DND-41 (cell line): Measurements from ENCODE around the gene CEMIP.

Experiments
- ATAC-seq: fragments of 200-7000 bp; cut with Tn5 transposase; 3 replicates; pipeline ENCODE4 v1.9.1; 2021; ENCODE audit warnings: low read depth; ENCODE audit not compliant: insufficient read depth
- DNase-seq: peaks from one replicate; pipeline ENCODE4 v3.0.0-alpha.2; 2020
- H2AFZ ChIP-seq: 2 replicates; pipeline ENCODE4 v1.6.0; 2012; ENCODE audit warnings: low read depth, low read length
- H3K27ac ChIP-seq: 2 replicates; pipeline ENCODE4 v1.5.1; 2012; ENCODE audit warnings: low read length, inconsistent platforms
- H3K27me3 ChIP-seq: fragments of 200-600 bp; sonication (generic); 2 replicates; pipeline ENCODE4 v1.6.0; 2012; ENCODE audit warnings: low read length, mild to moderate bottlenecking, inconsistent platforms; ENCODE audit not compliant: insufficient read depth, poor library complexity
- H3K36me3 ChIP-seq: 2 replicates; pipeline ENCODE4 v1.5.1; 2012; ENCODE audit warnings: low read length, inconsistent platforms; ENCODE audit not compliant: insufficient read depth
- H3K4me1 ChIP-seq: 2 replicates; pipeline ENCODE4 v1.5.1; 2012; ENCODE audit warnings: mild to moderate bottlenecking, low read length; ENCODE audit not compliant: insufficient read depth
- H3K4me2 ChIP-seq: 2 replicates; pipeline ENCODE4 v1.6.0; 2012; ENCODE audit warnings: mild to moderate bottlenecking, moderate library complexity, low read length, inconsistent platforms; ENCODE audit not compliant: insufficient read depth
- H3K4me3 ChIP-seq, 2 experiments: fragments of 200-600 bp in 1 of 2; shearing (Covaris generic) in 1 of 2; 2 replicates each; pipeline ENCODE4 v1.5.1; 2012 to 2016; ENCODE audit warnings: inconsistent platforms in 2 of 2, low read length in 2 of 2, mild to moderate bottlenecking in 2 of 2, low read depth in 1 of 2, moderate library complexity in 1 of 2
- H3K79me2 ChIP-seq: 2 replicates; pipeline ENCODE4 v1.6.0; 2012; ENCODE audit warnings: low read length, inconsistent platforms; ENCODE audit not compliant: insufficient read depth
- H3K9ac ChIP-seq: 2 replicates; pipeline ENCODE4 v1.6.0; 2012; ENCODE audit warnings: low read depth, mild to moderate bottlenecking, inconsistent platforms, low read length, moderate library complexity
- H3K9me3 ChIP-seq: 2 replicates; pipeline ENCODE4 v1.5.1; 2012; ENCODE audit warnings: low read length, moderate library complexity, mild to moderate bottlenecking, inconsistent platforms; ENCODE audit not compliant: insufficient read depth, severe bottlenecking
- H4K20me1 ChIP-seq: 2 replicates; pipeline ENCODE4 v1.6.0; 2012; ENCODE audit warnings: low read length; ENCODE audit not compliant: insufficient read depth
- EZH2 ChIP-seq: IDR thresholded peaks from 3 replicates; pipeline ENCODE4 v1.6.1; 2012; ENCODE audit warnings: borderline replicate concordance, low read depth, mild to moderate bottlenecking, moderate library complexity, low read length, inconsistent platforms; ENCODE audit not compliant: severe bottlenecking
- TF ChIP-seq, protein P1 (sequence below): IDR thresholded peaks from 2 replicates; pipeline ENCODE4 v1.5.1; 2012; ENCODE audit warnings: borderline replicate concordance, low read length, moderate library complexity, mild to moderate bottlenecking; ENCODE audit not compliant: poor library complexity, severe bottlenecking; ENCODE audit errors: extremely low read depth

CEMIP gene

DNA sequence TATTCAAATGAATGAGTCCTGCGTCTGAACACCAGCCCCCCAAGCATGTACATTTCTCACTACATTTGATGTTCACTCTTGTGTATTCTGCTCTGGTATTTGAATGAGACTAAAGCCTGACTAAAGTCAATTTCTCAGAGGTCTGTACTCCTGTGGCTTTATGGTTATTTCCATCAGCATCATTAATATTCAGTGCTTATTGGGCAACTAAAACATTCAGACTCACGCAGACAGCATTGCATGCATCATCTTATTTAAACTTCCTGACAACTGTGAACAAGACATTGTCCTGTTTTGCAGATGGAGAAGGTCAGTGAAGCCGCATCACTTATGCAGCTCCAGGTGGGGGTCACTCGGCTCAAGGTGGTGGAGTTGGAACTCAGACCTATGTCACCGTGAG, 11.1 kb downstream of the CEMIP start:
- Histone ChIP-seq H3K9me3 (no peaks in the 10 kb centered on the region), H2AFZ (no peak overlapping the region), H3K4me2 (no peak overlapping the region), H3K4me3 (no peak overlapping the region), H4K20me1 (no peaks in the 10 kb centered on the region), H3K4me1 (no peaks in the 10 kb centered on the region), H3K79me2 (no peaks in the 10 kb centered on the region), H3K9ac (no peak overlapping the region), H3K36me3 (no peaks in the 10 kb centered on the region), H3K27ac (no peak overlapping the region), H3K27me3 (peaks cover 15% of the 10 kb centered on the region)
- ATAC-seq (no peak), DNase-seq (no peak)
- TF ChIP-seq, protein P1, sequence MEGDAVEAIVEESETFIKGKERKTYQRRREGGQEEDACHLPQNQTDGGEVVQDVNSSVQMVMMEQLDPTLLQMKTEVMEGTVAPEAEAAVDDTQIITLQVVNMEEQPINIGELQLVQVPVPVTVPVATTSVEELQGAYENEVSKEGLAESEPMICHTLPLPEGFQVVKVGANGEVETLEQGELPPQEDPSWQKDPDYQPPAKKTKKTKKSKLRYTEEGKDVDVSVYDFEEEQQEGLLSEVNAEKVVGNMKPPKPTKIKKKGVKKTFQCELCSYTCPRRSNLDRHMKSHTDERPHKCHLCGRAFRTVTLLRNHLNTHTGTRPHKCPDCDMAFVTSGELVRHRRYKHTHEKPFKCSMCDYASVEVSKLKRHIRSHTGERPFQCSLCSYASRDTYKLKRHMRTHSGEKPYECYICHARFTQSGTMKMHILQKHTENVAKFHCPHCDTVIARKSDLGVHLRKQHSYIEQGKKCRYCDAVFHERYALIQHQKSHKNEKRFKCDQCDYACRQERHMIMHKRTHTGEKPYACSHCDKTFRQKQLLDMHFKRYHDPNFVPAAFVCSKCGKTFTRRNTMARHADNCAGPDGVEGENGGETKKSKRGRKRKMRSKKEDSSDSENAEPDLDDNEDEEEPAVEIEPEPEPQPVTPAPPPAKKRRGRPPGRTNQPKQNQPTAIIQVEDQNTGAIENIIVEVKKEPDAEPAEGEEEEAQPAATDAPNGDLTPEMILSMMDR, result no peak
- no peak for TF ChIP-seq EZH2

DNA sequence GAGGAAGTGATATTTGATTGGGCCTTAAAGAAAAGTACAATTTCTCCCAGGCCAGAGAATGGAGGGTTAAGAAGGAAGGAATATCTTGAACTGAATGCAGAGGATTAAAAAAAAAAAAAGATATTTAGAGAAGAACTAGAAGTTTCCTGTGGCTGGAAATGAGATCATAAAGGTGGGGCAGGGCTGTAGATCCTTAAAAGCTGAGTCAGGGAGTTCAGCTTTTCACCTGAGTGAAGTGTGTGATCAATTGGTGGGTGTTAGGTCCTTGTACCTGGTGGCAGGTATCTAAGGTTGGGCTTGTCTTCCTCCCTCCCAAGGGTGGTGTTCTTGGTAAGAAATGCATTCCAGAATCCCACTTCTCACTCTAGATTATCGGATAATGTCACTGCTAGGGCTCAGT, 11.8 kb downstream of the CEMIP start:
- Histone ChIP-seq H3K9me3 (no peaks in the 10 kb centered on the region), H3K4me2 (no peak overlapping the region), H3K9ac (no peak overlapping the region), H3K27ac (no peak overlapping the region), H3K27me3 (peaks cover 15% of the 10 kb centered on the region), H2AFZ (no peak overlapping the region), H3K36me3 (no peaks in the 10 kb centered on the region), H4K20me1 (no peaks in the 10 kb centered on the region), H3K4me1 (no peaks in the 10 kb centered on the region), H3K79me2 (no peaks in the 10 kb centered on the region), H3K4me3 (no peak overlapping the region)
- TF ChIP-seq, protein P1, result no peak
- TF ChIP-seq EZH2, result no peak
- no peak for DNase-seq
- no peak for ATAC-seq

DNA sequence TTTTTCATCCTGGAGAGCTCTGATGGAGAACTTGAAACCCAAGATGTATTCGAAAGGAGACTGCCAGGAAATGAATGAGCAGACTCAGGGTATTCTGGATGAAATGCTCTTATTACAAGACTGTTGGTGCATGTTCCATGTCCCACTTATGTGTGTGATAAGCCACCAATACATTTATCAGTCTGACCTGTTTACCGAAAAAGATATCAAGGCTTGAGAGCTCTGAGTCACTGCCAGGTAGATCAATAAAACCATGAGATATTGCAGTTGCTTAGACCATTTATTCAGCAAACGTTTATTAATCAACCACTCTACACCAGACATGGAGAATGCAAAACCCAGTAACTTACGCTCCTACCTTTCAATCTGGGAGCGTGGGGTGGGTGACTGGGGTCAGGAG, 17.2 kb downstream of the CEMIP start:
- H3K79me2 ChIP-seq, result no peaks in the 10 kb centered on the region
- no peak overlapping the region for H2AFZ ChIP-seq
- ATAC-seq (no peak), DNase-seq (no peak)
- H3K4me2 ChIP-seq, result no peak overlapping the region
- H3K27me3 ChIP-seq, result peaks cover 25% of the 10 kb centered on the region
- no peak for TF ChIP-seq EZH2
- TF ChIP-seq, protein P1, result no peak
- no peak overlapping the region for H3K4me3 ChIP-seq
- H3K9ac ChIP-seq, result no peak overlapping the region
- no peaks in the 10 kb centered on the region for H3K4me1 ChIP-seq
- H3K36me3 ChIP-seq, result no peaks in the 10 kb centered on the region
- H3K27ac ChIP-seq, result no peak overlapping the region
- no peaks in the 10 kb centered on the region for H3K9me3 ChIP-seq
- no peaks in the 10 kb centered on the region for H4K20me1 ChIP-seq

DNA sequence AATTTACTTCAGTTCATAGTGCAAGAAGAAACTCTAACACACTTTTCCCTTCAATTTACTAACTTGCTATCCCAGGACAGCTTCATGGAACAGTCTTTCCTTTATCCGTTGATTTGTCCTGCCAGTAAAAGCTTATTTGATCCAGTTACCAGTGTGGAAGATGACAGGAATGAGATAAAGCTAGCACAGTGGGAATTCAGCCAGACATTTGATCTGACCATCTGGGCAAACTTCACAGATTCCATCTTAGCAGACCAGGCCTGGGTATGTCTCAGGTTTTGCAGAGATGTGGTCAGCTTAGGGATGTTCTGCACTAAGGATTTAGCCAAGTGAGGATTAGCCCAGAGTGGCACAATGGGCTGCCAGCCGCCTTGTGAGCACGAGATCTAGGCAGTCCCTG, 19.7 kb downstream of the CEMIP start:
- no peak overlapping the region for H3K9ac ChIP-seq
- no peaks in the 10 kb centered on the region for H3K79me2 ChIP-seq
- no peaks in the 10 kb centered on the region for H3K36me3 ChIP-seq
- peaks cover 15% of the 10 kb centered on the region for H3K27me3 ChIP-seq
- no peak for DNase-seq
- H3K9me3 ChIP-seq, result no peaks in the 10 kb centered on the region
- TF ChIP-seq, protein P1, result no peak
- no peak for TF ChIP-seq EZH2
- no peaks in the 10 kb centered on the region; the same call in 1 of the 2 replicates for H4K20me1 ChIP-seq
- no peaks in the 10 kb centered on the region for H3K4me1 ChIP-seq
- H3K27ac ChIP-seq, result no peak overlapping the region
- H3K4me3 ChIP-seq, result no peak overlapping the region
- H3K4me2 ChIP-seq, result no peak overlapping the region
- ATAC-seq, result no peak
- H2AFZ ChIP-seq, result no peak overlapping the region
